GM21381 (cell line): ENCODE results near the gene CEP112.

ENCODE experiments used
- ATAC-seq: cut with Tn5 transposase; IDR thresholded peaks from one replicate; pipeline ENCODE4 v1.9.1; 2021; ENCODE audit warnings: mild to moderate bottlenecking, moderate library complexity; ENCODE audit not compliant: unreplicated experiment

CEP112 gene

DNA sequence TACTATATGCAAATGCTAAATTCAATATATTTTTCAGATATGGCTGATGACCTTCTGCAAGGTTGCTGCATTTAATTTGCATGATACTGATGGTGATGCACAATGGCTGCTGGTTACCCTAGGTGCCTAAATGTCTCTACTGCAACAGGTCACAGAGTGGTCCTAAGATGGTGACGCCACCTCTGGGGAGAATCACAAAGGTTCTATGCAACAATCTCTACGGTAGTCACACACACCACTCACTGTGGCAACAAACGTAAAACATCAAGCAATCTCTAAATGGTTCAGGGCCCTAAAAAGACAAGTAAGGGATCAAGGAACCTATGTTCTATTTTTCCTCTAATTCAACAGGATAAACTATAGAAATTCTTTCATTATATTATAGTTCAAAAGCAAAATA, 293.3 kb downstream of the CEP112 start:
- ATAC-seq = no peak

DNA sequence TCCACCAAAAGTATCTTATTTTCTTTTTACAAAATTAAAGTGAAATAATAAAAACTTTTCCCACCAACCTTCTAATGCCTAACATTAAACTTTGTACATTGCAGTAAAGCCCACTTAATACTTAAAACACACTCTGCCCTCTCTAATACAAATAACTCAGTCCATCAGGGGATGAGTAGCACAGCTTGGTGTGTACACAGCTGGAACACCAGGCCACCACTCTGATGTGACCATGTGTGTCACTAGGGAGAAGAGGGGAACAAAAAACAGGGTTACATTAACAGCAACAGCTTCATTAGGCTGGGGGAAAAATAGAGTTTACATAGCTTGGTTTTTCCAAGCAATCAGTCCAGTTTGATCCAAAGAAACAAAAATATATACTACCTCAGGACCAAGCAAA, 295.0 kb downstream of the CEP112 start:
- ATAC-seq = no peak

DNA sequence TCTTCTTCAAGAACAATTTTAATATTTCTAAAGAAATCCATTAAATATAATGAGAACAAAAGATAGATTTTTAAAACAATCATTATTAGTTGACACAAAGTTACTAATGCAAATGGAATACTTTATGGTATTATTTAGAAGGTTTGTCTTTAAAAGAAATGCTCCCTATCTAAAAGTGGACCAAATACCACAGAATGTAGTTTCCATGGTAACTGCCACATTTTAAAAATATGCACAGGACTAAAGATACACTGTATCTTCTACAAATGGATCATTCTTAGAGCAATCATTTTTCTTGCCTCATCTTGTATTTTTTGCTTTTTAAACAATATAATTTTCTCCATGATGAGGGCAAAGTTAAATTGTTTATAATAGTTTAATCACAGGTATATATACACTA, 296.0 kb downstream of the CEP112 start:
- ATAC-seq = no peak

DNA sequence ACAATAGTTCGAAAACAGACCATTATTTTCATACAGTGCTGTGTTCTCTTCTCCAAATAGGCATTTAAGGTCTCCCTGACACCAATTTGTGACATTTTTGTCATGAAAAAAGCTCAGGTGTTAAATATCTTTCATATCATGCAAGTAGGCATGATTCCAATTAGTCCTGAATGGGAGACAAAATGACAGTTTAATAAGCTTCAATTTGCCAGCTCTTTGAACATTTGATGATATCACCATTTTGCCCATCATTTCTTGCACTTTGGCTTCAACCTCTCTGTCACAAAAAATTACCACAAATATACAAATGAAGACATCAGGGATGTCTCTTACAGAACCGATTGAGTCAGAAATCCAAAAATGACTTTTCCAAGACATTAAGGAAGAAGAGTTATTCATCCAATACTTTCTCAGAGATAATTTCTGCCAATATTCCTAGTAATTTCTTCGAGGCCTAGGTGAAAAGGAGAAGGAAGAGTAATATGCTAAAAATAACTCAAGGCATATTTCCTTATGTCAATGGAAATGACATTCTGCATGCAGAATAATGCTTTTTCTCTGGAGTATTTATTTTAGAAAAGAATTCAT, 298.1 kb downstream of the CEP112 start:
- no peak for ATAC-seq

DNA sequence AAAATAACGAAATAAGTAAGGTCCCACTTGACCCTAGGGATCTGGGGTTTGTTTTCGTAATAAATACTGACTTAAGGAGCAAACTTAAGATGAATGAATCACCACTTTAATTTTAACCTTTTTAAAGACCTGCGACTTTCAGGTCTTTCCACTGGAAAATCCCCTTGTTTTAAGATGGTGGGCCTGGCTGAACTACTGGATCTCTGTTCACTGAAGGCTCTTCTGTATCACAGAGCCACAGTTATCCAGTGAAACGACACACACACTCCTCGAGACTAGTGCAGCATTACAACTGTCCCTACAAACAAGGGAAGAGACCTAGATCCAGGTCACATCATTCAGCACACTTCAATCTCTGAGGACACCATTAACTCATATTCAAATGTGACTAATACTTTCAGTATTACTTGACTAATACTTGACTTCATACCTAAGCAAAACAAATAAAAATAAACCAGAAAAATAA, 299.0 kb downstream of the CEP112 start:
- ATAC-seq = peak; percentile 63

DNA sequence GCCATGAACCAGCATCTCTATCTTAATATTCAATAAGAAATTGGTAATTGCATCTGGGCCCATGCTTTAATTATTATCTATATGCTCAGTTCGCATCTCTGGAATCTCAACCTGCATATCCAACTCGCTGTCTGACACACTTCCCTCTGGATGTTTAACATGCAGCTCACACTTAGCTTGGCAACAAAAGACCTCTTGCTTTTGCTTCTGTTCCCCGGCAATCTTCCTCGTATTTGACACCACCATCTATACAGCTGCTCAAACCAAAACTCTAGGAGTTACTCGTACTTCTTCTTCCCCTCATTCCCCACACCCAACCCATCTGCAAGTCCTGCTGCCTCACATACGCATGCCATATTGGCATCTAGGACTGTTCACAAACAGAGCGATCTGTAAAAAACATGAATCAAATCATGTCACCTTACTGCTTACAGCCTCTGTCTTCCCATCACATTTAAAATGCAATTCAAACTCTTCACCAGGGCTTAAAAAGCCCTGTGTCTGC, 300.6 kb downstream of the CEP112 start:
- no peak for ATAC-seq

DNA sequence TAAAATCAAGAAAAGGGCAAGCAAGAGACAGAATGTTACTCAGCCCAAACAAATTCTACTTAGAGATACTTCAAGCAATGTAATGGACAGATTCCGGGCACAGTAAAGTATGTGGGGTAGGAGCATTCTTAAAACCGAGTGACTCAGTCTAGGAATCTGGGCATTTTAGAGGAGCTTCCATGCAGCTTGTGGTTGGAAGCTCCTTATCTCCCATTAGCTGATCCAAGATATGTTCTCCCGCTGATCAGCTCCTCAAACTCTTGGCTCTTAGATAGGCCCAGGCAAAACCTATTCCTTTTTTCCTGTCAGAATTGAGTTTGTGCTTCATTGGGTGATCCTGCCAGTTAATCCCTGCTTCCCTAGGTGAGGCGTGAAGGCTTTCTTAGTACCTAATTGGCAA, 303.3 kb downstream of the CEP112 start:
- no peak for ATAC-seq

DNA sequence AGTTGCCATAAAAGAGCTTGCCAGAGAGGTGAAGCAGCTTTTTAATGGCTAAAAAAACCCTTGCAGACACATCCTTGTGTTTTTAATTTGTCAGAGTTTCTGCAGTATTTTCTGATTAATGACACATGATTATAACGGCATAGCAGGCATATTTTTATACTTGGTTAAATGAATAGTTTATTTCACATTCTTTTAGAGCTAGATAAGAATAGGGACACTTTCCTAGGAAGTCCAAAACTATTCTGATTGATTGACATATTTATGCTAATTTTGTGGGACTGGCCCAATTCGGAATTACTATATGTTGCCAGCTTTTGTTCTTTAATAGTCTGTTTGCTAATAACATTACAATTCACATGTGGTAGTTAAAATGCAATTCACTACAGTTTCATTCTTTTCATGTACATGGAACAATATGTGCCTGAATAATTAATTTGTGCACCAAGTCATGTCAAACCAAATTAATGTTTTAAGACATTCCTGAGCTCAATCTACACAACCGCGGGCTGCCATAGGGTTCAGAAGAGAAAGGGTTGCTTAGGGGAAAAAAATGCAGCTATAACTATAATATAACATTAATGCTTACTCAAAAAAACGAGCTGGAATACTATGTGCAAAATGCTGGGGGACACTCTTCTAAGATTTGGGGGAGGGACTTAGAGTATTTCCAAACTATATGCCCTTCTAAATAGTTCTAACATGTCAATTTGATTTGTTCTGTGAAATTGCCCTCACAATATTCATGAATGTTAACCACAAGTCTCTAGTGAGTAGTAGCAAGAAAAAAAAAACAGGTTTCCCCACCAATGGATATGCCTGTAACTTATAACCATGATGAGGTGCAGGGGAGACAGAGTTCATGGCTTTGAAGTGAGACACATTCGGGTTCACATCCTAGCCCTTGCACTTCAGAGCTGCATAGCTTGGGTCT, 305.4 kb downstream of the CEP112 start:
- ATAC-seq = no peak

DNA sequence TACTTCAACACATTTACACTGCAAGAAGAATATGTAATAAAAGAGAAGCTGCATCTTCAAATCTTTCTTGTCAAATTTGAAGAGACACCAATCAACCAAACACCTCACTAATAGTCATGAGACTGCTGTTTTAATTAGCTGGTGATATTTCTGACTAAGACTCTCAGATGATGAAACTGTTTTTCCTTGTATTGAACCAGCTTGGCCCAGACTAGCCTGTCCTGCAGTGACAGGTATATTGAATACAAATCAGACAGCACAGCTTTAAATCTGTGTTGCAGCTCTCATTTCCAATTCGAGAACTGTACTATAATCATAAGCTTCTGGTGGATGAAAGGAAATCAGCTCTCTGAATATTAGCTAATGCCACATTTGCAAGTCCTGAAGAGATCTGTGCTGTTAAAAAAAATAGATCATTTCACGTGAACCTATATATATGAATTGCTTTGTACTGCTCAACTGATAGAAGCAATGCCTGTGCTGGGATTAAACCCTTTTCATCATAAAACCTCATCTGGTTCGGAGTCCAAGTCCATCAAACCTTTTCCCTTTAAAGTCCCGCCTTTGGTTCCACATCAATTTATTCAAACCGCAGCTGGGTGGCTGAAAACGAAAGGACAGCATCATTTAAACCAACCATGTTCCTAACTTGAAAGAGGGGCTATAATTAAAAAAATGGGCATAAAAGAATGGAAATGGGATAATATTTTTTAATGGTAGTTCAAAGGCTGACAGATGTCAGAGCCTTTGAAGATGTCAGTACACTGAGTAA, 306.2 kb downstream of the CEP112 start:
- no peak for ATAC-seq

DNA sequence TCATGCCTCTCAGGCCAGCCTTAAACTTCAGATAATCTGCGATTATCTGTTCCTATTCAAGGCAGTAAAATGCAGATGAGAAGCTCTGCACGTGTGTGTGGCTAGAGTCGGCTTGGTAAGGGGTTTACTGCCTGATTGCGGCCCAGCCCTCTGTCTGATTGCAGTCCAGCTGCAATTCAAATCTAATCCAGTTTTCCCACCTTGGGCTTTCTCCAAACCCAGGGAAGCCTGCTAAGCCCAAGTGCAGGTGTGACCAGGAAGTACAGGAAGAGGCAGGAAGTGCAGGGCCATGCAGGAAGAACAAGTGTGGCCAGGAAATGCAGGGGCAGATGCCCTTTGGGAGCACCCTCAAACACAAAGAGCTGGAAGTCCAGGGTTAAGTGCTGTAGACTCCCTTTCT, 314.9 kb downstream of the CEP112 start:
- ATAC-seq = no peak

DNA sequence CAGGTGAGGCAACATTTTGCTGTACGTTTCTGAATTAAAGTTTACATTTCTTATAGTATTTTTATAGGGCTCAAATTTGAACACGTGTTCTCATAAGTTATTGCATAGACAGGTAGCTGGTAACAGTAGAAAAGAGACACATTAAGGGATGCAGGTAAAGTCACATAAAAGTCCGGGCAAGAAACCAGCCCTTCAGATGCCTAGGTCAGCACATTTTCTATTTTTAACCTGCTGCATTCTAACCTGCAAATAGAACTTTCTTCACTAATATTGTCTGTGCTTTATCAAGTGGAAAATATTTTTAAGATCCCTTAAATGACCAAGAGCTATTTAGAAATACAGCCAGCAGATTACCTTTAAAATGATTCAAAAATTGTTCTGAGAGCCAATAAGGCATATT, 323.1 kb downstream of the CEP112 start:
- ATAC-seq = no peak

DNA sequence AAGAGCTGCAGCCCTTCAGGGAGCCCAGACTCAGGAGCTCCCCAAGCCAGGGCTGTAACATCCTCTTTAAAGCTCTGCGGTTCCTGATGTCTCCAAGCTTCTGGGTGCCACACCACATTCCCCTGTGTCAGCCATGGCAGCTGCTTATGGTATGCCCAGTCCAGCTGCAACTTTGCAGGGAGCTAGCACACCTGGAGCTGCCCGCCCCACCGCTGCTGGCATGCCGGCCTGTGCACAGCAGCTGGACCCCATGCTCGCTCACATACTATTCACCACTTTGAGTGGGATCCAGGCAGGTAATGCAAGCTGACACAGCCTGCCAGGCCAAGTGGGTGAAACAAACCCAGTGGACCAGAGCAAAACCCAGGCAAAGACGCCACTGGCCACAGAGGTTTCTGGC, 324.9 kb downstream of the CEP112 start:
- no peak for ATAC-seq

DNA sequence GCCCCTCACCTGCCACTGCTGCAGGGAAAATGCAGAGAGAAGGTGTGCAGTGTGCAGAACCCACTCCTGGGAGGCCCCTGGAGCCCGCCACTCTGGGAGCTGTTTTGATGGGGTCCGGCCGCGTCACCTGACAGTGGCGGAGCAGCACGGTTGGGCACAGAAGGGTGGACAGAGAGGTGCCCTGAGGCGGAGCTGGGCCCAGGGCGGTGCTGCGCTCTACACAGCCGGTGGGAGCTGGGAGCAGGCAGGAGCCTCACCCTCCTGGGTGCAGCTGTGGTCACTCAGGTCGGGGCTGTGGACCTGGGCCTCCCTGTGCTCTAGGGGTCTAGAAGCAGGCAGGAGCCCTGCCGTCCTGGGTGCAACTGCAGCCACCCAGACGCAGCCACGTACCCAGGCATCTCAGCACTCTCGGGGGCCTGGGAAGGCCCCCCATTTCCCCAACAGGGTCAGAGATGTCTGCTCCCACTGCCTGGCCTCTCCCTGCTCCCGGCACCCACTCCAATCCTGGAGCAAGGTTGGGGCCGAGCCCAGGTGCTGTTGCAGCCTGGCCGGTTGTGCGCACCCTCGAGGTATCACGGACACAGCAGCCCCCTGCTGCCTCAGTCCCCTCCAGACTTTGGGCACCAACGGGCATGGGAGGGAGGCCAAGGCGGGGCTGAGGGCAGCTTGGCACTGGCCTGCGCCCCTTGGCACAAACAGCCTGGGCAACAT, 326.1 kb downstream of the CEP112 start:
- no peak for ATAC-seq

DNA sequence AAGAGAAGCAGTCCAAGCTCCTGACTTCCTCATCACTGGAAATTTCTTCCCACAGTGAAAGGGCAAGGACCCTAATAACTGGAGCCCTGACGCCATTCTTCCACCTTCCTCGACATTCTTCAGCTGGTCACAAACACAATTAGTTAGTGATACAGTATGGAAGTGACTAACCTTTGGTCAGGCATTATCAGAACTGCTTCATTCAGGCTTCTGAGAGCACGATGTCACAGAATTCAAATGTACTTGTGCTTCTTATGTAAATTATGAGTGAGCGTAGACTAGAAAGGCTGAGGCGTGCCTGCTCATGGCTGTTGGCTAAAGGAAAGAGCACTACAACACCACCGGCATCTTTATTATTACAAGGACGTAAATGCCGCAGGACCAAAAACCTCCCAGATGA, 327.5 kb downstream of the CEP112 start:
- no peak for ATAC-seq

DNA sequence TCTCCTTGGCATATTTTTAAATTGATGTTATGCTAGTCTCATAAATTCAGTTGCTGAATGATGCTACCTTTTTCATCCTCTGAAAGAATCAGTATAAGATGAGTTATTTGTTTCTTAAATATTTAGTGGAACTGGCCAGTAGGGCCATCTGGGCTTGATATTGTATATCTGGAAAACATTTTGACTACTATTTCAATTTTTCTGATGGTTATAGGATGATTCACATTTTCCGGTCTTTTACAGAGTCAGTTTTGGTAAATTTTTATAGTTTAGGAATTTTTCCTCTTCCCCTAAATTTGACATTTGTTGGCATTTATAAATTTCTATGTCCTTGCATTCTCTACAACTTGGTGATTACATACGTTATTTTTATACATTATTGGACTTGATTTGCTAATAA, 334.2 kb downstream of the CEP112 start:
- no peak for ATAC-seq

DNA sequence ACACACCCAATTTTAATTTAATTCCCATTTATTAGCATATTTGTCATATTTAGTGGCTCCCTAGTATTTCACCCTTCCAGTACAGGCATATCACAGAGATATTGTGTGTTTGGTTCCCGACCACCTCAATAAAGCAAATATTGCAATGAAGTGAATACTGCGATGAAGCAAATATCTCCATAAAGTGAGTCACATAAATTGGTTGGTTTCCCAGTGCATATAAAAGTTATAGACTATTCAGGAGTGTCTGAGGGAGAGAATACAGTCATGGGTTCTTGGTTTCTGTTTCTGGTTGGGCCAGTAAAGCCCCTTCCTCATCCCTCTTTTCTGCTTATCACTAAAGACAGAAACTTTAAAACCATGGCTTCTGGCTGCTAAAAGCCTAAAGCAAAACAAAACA, 335.1 kb downstream of the CEP112 start:
- no peak for ATAC-seq

DNA sequence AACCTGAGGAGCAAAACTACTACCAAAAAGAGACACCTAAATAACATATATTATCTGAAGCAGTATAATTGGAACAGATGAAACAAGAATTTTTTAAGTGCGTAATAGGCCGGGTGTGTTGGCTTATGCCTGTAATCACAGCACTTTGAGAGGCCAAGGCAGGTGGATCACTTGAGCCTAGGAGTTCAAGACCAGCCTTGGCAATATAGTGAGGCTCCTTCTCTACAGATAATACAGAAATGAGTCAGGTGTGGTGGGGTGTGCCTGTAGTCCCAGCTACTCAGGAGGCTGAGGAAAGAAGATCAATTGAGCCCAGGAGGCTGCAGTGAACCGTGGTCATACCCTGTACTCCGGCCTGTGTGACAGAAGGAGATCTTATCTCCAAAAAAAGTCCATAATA, 336.3 kb downstream of the CEP112 start:
- ATAC-seq = no peak

DNA sequence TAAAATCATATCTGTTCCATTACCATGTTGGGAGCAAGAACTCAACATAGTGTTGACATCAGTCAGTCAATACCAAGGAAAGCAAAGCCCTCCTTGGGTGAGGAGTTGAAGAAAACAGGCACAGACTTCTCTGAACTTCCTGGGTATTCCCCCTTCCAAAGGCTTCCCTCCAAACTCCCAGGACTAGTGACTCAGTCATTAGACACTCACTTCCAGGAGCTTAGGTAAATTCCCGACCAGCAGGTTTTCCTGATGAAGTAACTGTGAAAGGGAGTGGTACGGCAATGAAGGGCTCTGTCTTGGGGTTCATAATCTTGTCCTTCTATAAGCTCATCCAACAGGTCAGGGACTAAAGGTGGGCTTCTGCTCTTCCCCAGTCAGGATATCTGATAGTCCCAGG, 336.7 kb downstream of the CEP112 start:
- no peak for ATAC-seq

DNA sequence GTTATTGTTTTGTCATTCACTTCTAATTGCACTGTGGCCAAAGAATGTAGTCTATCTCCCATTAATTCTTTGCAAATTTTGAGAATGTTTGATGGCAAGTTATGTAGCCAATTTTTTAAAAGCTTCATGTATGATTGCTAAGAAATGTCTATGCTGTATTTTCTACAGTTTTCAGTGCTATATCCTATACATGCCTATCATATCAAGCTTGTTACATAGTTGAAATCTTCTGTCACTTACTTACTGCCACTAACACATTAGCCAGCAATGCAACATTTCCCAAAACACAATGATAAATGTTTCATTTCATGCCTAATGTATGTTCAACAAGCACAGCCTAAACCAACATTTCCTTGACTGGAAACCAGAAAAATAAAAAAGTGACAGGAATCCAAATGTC, 338.1 kb downstream of the CEP112 start:
- ATAC-seq = no peak

DNA sequence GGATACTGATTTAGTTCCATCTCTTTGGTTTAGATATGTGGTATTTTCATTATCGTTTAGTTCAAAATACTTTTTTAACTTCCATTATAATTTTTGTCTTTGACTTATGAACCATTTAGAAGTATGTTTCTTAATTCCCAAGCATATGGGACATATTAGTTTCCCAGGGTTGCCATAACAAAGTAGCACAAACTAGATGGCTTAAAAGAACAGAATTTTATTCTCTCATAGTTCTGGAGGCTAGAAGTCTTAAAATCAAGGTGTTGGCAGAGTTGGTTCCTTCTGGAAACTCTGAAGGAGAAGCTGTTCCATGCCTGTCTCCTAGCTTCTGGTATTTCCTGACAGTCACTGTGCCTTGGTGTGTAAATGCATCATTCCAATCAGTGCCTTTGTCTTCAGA, 339.0 kb downstream of the CEP112 start:
- no peak for ATAC-seq
